Activated T-helper 1 cell treated with Interleukin-2 at 50 U/mL for 16 hours (primary cell): ENCODE results near the gene DENND1C.

Experiments
- DNase-seq: peaks from one replicate; pipeline ENCODE4 v3.0.0-alpha.2; 2020; ENCODE audit warnings: low read depth

DENND1C gene

GRCh38 chr19:6478815-6479214 lies 2.8 kb downstream of the DENND1C start:
- no peak for DNase-seq

- DNase-seq = no peak
These were observed 4.6 kb downstream of the DENND1C start for GRCh38 chr19:6476896-6477431.

DNA sequence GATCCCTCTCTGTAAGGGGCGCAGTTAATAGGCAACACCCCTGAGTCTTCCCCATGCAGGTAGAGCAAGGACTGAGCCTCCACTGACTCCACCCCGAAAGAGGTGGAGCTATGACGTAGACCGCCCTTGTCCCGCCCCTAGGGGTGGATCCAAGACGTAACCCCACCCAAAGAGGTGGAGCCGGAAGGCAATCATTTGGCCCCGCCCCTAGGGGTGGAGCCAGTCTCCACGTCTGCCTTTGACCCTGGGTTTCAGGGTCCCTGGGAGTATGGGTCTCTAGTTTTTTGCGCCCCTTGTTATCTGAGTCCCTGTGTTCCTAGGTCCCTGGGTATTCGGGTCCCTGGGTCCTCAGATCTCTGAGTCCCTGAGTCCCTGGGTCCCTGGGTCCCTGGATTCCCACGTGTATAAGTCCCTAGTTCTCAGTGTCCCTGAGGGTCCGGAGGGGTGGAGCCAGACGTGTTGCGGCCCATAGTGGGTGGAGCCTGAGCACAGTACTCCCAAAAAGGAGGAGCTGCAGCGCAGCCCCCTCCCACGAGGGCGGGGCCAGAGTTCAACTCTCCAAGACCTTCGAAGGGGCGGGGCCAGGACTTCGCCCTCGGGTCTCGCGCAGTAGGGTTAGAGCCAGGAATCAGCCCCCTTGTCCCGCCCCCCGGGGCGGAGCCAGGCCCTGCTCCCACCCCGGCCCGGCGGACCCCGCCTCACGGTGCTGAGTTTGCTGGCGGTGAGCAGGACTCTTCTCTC lies 5.3 kb downstream of the DENND1C start:
- peak; percentile 31 for DNase-seq

GRCh38 chr19:6475321-6476108 lies 6.1 kb downstream of the DENND1C start:
- no peak for DNase-seq

DNA sequence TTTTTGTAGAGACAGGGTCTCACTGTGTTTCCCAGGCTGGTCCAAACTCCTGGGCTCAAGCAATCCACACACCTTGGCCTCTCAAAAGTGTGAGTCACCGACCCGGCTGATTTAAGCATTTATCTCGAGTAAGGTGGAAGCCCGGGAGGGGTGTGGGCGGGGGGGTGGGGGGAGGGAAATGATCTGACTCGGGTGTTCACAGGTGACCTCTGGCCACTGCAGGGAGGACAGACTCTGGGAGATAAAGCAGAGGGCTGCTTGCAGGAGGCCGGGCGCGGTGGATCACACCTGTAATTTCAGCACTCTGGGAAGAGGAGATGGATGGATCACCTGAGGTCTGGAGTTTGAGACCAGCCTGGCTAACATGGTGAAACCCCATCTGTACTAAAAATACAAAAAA lies 7.9 kb downstream of the DENND1C start:
- DNase-seq = no peak

GRCh38 chr19:6472713-6473112 lies 8.9 kb downstream of the DENND1C start:
- DNase-seq = no peak

- no peak for DNase-seq
These were observed 10.5 kb downstream of the DENND1C start for GRCh38 chr19:6471076-6471475.

DNA sequence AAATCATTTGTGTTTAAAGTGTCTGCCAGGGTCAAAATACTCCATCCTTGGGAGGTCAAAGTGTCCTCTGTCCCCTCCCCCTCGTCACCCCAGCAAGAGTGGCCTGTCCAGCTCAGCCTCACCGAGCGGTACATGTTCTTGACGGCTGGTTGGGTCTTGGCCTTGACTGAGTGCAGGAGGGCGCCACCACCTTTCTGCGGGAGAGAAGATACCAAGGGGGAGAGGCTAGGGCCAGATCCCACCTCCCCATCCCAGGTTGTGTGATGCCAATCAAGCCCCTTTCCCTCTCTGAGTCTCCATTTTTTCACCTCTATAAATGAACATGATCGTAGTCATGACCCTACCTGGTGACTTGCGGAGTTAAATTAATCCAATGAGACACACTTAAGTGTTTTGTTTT lies 11.4 kb downstream of the DENND1C start:
- no peak for DNase-seq

GRCh38 chr19:6467384-6467783 lies 14.2 kb downstream of the DENND1C start:
- no peak for DNase-seq

DNA sequence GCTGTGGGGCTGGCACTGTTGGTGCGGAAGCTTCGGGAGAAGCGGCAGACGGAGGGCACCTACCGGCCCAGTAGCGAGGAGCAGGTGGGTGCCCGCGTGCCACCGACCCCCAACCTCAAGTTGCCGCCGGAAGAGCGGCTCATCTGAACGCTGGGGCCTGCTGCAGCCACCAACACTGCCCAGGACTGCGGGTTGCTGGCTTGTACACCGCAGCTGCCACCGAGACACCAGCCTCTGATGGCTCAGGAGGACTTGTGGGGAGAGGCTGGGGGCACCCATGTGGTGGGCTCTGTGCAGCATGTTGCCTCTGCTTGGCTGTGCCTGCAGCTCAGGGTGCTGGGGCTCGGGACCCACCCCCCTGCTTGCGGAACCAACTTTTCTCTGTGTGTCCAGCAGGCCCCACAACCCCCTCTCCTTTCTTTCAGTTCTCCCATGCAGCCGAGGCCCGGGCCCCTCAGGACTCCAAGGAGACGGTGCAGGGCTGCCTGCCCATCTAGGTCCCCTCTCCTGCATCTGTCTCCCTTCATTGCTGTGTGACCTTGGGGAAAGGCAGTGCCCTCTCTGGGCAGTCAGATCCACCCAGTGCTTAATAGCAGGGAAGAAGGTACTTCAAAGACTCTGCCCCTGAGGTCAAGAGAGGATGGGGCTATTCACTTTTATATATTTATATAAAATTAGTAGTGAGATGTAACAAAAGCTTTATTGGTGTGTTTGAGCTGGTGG lies 14.9 kb downstream of the DENND1C start:
- DNase-seq = no peak

- no peak for DNase-seq
These were observed 15.9 kb downstream of the DENND1C start for GRCh38 chr19:6465663-6466062.

GRCh38 chr19:6465006-6465405 lies 16.6 kb downstream of the DENND1C start:
- no peak for DNase-seq

GRCh38 chr19:6464070-6464873 lies 17.3 kb downstream of the DENND1C start, which contains the start of gene CRB3:
CRB3 (plus strand) TSS chr19:6464271; CDS start chr19:6464702, 431 bp downstream.
- peak; percentile 27 for DNase-seq

- peak; percentile 93 for DNase-seq
These were observed 21.3 kb downstream of the DENND1C start for GRCh38 chr19:6460099-6460884.

- DNase-seq = peak; percentile 33
These were observed 22.1 kb downstream of the DENND1C start, which contains the start of gene SLC25A23 for GRCh38 chr19:6459262-6460098. SLC25A23 (minus strand) TSS chr19:6459792; CDS start chr19:6459628, 164 bp downstream.

DNA sequence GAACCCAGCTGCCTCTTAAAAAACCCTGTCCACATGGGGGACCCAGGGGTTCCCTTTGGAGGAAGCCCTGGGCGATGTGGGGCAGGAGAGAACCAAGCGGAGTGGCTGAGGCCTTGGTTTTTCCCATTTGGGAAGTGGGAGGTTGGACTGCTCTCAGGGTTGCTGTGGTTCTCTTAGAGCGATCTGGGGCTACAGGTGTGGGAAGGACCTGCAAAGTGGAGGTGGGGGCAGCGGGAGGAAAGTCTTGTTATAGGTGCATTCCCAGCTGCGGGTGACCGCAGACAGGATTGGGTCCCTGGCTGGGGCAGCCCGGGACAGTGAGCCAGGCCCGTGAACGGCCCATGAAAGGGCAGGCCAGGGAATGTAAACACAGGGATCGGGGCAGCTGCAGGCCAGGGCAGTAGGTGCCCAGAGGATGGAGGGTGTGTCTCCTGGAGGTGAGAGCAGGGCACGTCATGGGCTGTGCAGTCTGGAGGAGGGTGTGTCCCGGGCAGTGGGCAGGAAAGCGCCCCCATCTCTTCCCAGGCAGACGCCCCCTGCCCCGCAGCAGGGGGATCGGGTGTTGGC lies 22.8 kb downstream of the DENND1C start:
- DNase-seq = no peak

DNA sequence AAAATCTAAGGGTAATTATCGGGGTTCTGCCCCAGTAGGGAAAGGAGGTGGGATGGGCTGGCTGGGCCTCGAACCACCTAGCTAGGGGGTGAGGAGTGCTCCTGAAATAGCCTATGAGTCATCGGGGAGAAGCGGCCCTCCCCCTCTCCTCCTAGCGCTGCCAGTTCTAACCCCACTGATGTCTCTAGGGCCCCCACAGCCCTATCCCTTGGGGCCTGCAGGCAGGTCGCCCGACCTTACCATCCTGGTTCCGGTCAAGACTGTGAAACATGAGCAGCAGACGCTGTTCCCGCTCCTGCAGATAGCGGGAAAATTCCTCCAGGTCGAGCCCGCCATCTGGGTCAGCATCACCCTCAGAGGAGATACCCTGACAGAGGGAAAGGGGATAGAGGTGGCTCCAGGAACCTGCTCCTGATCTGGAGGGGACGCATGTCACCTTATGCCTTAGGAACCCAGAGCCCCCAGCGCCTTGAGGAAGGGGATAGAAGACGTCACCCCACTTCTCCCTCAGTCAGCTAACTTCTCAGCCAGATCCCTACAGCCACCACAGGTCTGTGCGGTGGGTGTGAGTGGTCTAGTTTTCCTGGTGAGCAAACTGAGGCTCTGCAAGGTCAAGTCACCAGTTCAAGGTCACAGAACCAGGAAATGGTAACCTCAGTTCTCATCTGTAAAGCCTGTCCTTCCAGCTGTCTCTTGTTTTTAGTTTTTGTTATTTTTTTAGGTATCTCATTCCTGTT lies 23.5 kb downstream of the DENND1C start:
- DNase-seq = no peak

GRCh38 chr19:6455924-6456323 lies 25.7 kb downstream of the DENND1C start:
- no peak for DNase-seq
